Activated B cell treated with CpG ODN at 0.5 μM for 24 hours (primary cell): ENCODE data around the gene PPIF. TPM values are rescaled to one million over a fixed set of nuclear protein-coding genes. Genes with fewer than 3 reads are reported as not detected.

Experiments used
- ATAC-seq: fragments of 200-7000 bp; cut with Tn5 transposase; one replicate; pipeline ENCODE4 v1.10.0; 2021; ENCODE audit warnings: low read depth, mild to moderate bottlenecking, moderate library complexity
- CTCF ChIA-PET: fragments of 350-600 bp; sonication (Branson Sonifier 250); formaldehyde crosslinking; loops from one replicate; lab custom pipeline; 2021; ENCODE audit warnings: antibody characterized with exemption; lab: Charles Lee
- POLR2A ChIA-PET: fragments of 350-600 bp; sonication (Branson Sonifier 250); formaldehyde crosslinking; loops from one replicate; lab custom pipeline; 2021; ENCODE audit warnings: antibody characterized with exemption; lab: Charles Lee
- DNase-seq: peaks from one replicate; pipeline ENCODE4 v3.0.0; 2022
- H3K27ac Mint-ChIP-seq: one replicate; pipeline ENCODE4 v1.8.0; 2020; ENCODE audit warnings: mixed read lengths
- H3K27me3 Mint-ChIP-seq: one replicate; pipeline ENCODE4 v1.8.0; 2021; ENCODE audit warnings: mixed read lengths
- H3K36me3 Mint-ChIP-seq: one replicate; pipeline ENCODE4 v1.8.0; 2021; ENCODE audit warnings: low read depth, mixed read lengths
- H3K4me1 Mint-ChIP-seq: one replicate; pipeline ENCODE4 v1.8.0; 2021; ENCODE audit warnings: mixed read lengths
- H3K4me3 Mint-ChIP-seq: one replicate; pipeline ENCODE4 v1.8.0; 2020; ENCODE audit warnings: mild to moderate bottlenecking, mixed read lengths
- H3K9me3 Mint-ChIP-seq: one replicate; pipeline ENCODE4 v1.8.0; 2020; ENCODE audit warnings: mixed read lengths
- CTCF ChIP-seq: fragments of 200-600 bp; IDR thresholded peaks from one replicate; pipeline ENCODE4 v1.8.0; 2022; ENCODE audit warnings: antibody characterized with exemption, mild to moderate bottlenecking
- intact Hi-C: fragments of 100-400 bp; cut with micrococcal nuclease; formaldehyde crosslinking; loops from one replicate; pipeline ENCODE4 v1.15.1; 2024
- total RNA-seq: library from RNA; stranded (reverse); gene quantifications from 2 replicates; pipeline ENCODE4 v1.2.3, GENCODE V29; 2022

The PPIF gene
- total RNA-seq, 1 donor from 2014 or later, result 72.5 TPM

- Mint-ChIP-seq H3K36me3 (no peaks in the 10 kb centered on the region), H3K27ac (no peak overlapping the region), H3K4me3 (no peak overlapping the region), H3K9me3 (peaks cover 2% of the 10 kb centered on the region), H3K27me3 (no peaks in the 10 kb centered on the region), H3K4me1 (peaks cover 16% of the 10 kb centered on the region)
- no peak for TF ChIP-seq CTCF
- ChIA-PET POLR2A (no interaction called here), CTCF (no interaction called here)
- no peak for ATAC-seq
- DNase-seq, result no peak
- intact Hi-C loops, result no loop called here
These were observed 46.1 kb downstream of the PPIF start for GRCh38 chr10:79393221-79393923.

GRCh38 chr10:79393924-79394610, 46.8 kb downstream of the PPIF start:
- Mint-ChIP-seq H3K27ac (no peak overlapping the region), H3K4me1 (peaks cover 9% of the 10 kb centered on the region), H3K4me3 (no peak overlapping the region), H3K9me3 (peaks cover 2% of the 10 kb centered on the region), H3K36me3 (no peaks in the 10 kb centered on the region), H3K27me3 (no peaks in the 10 kb centered on the region)
- intact Hi-C loops, result no loop called here
- POLR2A ChIA-PET, result no interaction called here
- DNase-seq (no peak), ATAC-seq (no peak)
- CTCF ChIA-PET, result no interaction called here
- no peak for TF ChIP-seq CTCF

GRCh38 chr10:79394664-79395063, 47.4 kb downstream of the PPIF start:
- no peak overlapping the region for H3K27ac Mint-ChIP-seq
- no peaks in the 10 kb centered on the region for H3K27me3 Mint-ChIP-seq
- intact Hi-C loops, result no loop called here
- no peak for TF ChIP-seq CTCF
- ChIA-PET CTCF (interaction anchor here (1.0 kb wide), 1 partner anchor 20 kb away, joined by 3 read pairs; no protein-coding TSS in a partner anchor), POLR2A (no interaction called here)
- H3K4me3 Mint-ChIP-seq, result no peak overlapping the region
- peaks cover 6% of the 10 kb centered on the region for H3K4me1 Mint-ChIP-seq
- peaks cover 2% of the 10 kb centered on the region for H3K9me3 Mint-ChIP-seq
- no peak for DNase-seq
- ATAC-seq, result no peak
- H3K36me3 Mint-ChIP-seq, result no peaks in the 10 kb centered on the region

GRCh38 chr10:79396520-79396919, 49.3 kb downstream of the PPIF start:
- Mint-ChIP-seq H3K36me3 (no peaks in the 10 kb centered on the region), H3K4me1 (no peaks in the 10 kb centered on the region)
- intact Hi-C loops, result no loop called here

More at GRCh38 chr10:79396520-79396919, 49.3 kb downstream of the PPIF start:
- Mint-ChIP-seq H3K9me3 (peaks cover 2% of the 10 kb centered on the region), H3K27me3 (no peaks in the 10 kb centered on the region), H3K27ac (no peak overlapping the region), H3K4me3 (no peak overlapping the region)
- DNase-seq (no peak), ATAC-seq (no peak)
- ChIA-PET CTCF (no interaction called here), POLR2A (no interaction called here)
- no peak for TF ChIP-seq CTCF
